GM12875 (cell line): Measurements from ENCODE around the gene CNDP1.
"Not testable (repeated sequence)": the region's sequence is repeated elsewhere in the genome, so short reads cannot be mapped to it uniquely, and the experiment has no call there.

Source experiments
- H3K4me3 ChIP-seq: one replicate; pipeline ENCODE4 v1.5.1; 2011; ENCODE audit warnings: low read depth, low read length, control low read depth
- TF ChIP-seq, protein P1 (sequence below): IDR thresholded peaks from 2 replicates; pipeline ENCODE4 v1.5.1; 2011; ENCODE audit warnings: low read depth, mild to moderate bottlenecking, control low read depth, inconsistent platforms, low read length, moderate library complexity, borderline replicate concordance; ENCODE audit not compliant: insufficient read depth

Gene CNDP1

DNA sequence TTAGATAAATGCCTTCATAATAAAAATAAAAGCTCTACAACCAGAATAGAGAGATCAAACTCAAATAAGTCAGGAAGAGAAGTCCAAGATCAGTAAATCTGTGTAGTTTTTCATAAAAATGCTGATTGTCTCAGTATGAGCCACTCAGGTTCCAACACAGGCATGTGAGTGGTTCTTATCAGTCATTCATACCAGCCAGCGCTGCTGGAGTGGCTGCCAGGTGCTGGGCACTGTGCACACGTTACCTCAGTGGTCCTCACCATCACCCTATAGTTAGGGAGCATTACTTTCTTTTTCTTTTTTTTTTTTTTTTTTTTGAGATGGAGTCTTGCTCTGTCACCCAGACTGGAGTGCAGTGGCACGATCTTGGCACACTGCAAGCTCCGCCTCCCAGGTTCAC, 23.8 kb downstream of the CNDP1 start:
- TF ChIP-seq, protein P1, sequence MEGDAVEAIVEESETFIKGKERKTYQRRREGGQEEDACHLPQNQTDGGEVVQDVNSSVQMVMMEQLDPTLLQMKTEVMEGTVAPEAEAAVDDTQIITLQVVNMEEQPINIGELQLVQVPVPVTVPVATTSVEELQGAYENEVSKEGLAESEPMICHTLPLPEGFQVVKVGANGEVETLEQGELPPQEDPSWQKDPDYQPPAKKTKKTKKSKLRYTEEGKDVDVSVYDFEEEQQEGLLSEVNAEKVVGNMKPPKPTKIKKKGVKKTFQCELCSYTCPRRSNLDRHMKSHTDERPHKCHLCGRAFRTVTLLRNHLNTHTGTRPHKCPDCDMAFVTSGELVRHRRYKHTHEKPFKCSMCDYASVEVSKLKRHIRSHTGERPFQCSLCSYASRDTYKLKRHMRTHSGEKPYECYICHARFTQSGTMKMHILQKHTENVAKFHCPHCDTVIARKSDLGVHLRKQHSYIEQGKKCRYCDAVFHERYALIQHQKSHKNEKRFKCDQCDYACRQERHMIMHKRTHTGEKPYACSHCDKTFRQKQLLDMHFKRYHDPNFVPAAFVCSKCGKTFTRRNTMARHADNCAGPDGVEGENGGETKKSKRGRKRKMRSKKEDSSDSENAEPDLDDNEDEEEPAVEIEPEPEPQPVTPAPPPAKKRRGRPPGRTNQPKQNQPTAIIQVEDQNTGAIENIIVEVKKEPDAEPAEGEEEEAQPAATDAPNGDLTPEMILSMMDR: no peak
- no peak overlapping the region for H3K4me3 ChIP-seq

GRCh38 chr18:74562131-74562730, 27.9 kb downstream of the CNDP1 start:
- TF ChIP-seq, protein P1: no peak

DNA sequence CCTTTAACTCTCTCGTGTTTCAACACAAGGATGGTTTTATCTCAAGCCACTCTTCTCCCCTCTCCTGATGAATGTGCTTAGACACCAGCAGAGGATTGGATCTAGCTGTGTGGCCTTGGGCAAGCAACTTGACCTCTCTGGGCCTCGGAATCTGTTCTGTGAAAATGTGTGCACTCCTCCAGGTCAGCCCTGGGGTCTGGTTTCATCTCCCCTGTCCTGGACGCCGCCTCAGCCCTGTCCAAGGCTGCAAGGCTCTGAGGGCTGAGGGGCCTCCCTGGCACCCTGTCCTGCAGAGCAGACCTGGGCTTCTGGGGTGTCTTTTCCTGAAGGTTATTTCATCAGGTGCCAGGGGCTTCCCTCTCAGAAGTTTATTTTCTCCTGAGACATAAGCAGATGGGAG, 28.5 kb downstream of the CNDP1 start:
- H3K4me3 ChIP-seq: no peak overlapping the region
- TF ChIP-seq, protein P1: no peak

More at GRCh38 chr18:74562131-74562730, 27.9 kb downstream of the CNDP1 start:
- no peak overlapping the region for H3K4me3 ChIP-seq

- TF ChIP-seq, protein P1: no peak
Observed at GRCh38 chr18:74563999-74564398, 29.7 kb downstream of the CNDP1 start.

DNA sequence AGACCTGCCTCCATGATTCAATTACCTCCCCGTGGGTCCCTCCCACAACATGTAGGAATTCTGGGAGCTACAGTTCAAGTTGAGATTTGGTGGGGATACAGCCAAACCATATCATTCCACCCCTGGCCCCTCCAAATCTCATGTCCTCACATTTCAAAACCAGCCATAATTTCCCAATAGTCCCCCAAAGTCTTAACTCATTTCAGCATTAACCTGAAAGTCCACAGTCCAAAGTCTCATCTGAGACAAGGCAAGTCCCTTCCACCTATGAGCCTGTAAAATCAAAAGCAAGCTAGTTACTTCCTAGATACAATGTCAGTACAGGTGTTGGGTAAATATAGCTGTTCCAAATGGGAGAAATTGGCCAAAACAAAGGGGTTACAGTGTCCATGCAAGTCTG, 30.9 kb downstream of the CNDP1 start:
- not testable (repeated sequence) for H3K4me3 ChIP-seq

More at GRCh38 chr18:74563999-74564398, 29.7 kb downstream of the CNDP1 start:
- no peak overlapping the region for H3K4me3 ChIP-seq

DNA sequence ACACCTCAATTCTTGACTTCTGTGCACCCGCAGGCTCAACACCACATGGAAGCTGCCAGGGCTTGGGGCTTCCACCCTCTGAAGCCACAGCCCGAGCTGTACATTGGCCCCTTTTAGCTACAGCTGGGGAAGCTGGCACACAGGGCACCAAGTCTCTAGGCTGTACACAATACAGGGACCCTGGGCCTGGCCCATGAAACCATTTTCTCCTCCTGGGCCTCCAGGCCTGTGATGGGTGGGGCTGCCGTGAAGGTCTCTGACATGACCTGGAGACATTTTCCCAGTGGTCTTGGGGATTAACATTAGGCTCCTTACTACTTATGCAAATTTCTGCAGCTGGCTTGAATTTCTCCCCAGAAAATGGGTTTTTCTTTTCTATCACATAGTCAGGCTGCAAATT, 31.7 kb downstream of the CNDP1 start:
- H3K4me3 ChIP-seq: not testable (repeated sequence)

- TF ChIP-seq, protein P1: peak; percentile 12; the same call in 1 of the 2 replicates
- H3K4me3 ChIP-seq: no peak overlapping the region
Observed at GRCh38 chr18:74567822-74568221, 33.5 kb downstream of the CNDP1 start.

DNA sequence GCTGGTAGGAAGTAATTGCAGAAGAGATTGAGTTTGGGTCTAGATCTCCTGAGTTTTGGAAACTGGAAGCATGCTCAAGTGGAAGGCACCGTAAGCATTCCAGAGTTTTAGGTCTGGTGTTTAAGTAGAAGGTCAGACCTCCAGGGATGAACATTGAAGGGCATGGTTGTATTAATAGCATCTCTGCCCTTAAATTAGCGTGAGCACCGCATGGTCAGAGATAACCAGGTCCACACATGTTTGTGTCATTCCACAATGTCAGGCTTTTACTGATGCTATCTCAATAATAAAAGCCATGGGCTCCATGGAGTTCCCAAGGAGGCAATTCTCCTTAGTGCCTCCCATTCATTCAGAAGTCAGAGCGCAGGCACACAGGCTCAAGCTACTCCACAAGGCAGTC, 35.1 kb downstream of the CNDP1 start:
- H3K4me3 ChIP-seq: no peak overlapping the region
- TF ChIP-seq, protein P1: no peak
